Hepatic stellate cell (primary cell): ENCODE data around the gene SOCS6.
A peak's percentile ranks its signal among the peaks of the same experiment; 100 is the strongest.
"Not testable (repeated sequence)": the region's sequence is repeated elsewhere in the genome, so short reads cannot be mapped to it uniquely, and the experiment has no call there.

Experiments
- DNase-seq: peaks from one replicate; pipeline ENCODE4 v3.0.0; 2011; ENCODE audit warnings: low spot score

Gene SOCS6

DNA sequence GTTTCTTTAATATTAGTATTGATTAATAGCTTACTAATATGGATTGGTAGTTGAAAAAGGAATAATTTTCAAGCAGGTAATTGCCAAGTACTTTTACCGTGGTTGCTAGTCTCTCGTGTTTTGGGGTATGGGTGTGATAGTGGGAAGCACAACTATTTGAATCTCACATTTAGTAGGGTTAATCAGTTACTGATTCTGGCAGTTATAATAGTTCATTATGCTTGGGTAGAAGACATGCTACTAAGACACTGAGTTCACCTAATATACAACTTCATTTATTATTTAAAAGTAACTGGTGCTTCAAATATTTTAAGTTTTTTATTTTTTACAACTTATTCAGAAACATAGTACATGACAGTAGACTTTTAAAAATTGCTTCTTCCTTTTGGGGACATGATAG is 33.5 kb downstream of the SOCS6 start:
- DNase-seq = no peak

DNA sequence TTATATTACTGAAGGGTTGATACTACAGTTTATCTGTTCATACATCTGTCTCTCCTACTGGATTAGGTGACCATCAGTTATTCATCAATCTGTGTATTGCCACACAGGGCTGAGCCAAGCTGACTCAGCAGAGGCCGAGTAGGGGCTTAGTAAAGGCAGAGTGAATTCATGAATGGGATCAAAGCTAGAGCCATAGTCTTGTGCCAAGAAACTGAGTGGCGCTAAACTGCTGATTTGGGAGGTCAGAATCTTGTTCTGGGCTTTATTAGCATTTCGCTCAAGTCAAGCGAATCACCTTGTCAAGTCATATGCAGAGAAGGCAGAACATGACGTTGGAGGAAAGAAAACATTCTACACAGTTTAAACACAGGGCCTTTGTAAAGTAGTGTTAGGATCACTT is 34.1 kb downstream of the SOCS6 start:
- DNase-seq = no peak

DNA sequence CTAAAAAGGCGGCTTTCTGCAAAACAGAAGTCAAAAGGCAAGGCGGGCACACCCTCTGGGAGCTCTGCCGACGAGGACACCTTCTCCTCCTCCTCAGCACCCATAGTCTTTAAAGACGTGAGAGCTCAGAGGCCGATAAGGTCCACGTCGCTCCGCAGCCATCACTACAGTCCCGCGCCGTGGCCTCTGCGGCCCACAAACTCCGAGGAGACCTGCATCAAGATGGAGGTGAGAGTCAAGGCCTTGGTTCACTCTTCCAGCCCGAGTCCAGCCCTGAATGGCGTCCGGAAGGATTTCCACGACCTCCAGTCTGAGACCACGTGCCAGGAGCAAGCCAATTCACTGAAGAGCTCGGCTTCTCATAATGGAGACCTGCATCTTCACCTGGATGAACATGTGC is 36.1 kb downstream of the SOCS6 start:
- DNase-seq = no peak

DNA sequence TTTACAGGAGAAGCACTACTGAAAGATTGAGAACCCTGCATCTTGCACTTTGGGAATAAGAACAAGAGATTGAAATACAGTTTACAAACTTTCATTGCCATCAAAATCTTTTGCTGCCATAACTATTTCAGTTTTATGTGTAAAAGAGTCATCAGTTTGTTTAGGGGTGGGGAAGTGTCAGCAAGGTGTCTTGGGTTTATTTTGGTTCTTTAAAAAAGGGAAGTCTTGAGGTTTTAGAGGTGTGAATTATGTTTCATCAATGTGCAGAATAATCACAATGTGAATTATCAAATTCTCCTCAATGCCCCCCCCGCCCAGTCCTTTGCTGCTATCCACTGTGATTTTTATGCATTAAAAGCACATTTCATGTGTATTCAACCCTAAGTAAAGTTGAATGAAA is 37.4 kb downstream of the SOCS6 start:
- no peak for DNase-seq

DNA sequence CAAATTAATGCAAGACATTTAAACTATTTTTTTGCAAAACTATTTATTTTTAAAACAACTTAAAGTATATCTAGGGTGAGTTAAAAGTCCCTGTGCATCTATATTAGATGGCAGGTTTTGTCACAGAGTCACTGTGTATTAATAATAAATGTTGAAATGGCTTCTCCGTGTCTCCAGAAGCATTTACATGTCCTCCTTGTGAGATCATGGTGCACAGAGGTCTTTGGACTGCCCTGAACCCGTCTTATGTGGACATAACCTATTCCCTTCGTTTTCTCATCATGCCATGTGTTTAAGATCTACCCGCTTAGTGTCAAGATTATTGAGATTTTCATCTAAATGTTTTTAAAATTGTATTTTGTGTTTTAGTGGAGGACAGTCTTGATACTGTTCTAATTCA is 39.3 kb downstream of the SOCS6 start:
- no peak for DNase-seq

DNA sequence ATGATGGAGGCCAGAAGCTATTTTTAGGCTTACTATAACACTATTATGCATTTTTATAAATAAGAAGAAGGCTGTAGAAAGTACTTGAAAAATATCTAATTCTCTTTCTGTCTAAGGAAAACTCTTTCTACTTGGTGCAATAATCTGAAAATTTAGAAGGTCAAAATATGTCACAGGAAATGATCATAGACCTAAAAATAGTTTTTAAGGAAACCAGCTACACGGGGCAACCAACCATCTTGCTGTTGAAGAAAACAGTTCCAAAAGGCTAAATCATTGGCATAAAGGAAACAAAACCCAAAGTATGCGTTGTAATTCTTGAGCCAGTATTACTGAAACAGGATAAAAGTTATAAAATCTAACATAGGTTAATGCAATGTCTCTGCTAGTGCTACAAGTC is 40.2 kb downstream of the SOCS6 start:
- DNase-seq = peak; percentile 12

DNA sequence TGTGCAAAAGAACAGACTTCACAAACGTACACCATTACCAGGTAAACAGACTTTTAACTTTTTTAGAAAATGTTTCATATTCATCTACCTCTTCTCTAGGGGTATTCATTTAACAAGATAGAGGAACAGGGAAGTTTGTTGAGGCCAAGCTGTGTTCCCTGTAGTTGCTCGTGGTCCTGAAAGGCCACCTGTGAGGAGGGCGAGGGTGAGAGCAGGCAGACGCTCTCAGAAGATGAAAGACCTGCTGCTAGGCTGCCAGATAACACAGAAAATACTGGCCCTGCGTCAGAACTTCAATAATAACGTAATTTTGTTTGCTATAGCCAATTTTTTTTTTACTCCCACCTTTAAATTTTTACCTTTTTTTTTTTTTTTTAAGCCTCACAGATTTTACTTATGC is 42.0 kb downstream of the SOCS6 start:
- DNase-seq = no peak

DNA sequence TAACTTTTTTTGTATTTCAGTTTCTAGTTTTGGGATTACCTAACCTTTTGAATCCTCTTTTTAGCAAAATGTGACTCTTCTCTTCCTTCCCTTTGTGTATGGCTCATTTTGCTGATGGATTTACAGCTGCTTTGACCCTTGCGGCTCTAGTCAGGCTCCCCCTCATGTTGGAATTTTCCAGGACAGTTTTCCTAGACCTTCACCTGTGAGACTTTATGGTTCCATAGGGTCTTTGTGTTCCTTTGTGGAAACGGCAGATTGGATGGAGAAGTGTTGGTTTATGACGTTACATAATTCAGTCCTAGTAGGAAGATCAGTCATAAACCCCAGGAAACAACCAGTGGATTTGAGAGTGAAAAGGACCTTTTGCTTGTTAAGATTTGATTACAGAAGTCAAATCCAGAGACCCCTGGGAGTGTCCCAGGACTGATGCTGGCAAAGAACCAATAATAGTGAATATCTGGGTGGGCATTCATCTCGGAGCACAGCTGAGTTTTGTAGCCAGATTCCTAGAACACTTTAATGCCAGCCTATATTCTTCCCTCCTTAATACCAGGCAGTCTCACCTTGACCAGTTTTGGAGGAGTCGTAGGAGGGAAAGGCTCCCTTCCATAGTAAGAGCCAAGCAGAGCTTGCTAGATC is 42.7 kb downstream of the SOCS6 start:
- DNase-seq = no peak

DNA sequence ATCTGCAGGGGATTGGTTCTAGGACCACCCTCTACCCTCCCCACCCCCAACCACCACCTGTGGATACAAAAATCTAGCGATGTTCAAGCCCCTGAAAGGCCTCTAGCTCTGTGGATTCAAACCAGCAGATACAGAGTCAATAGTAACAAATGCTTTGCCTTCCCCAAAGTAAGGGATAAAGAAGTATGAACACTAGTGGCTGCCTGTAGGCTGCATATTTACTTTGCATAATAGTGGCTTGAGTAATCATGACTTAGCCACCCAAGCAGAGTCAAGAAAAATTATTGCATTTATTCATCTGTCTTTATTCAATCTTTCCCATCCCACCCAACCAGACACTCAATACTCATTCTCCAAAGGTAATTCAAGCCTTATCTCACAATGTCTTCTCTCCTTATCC is 43.8 kb downstream of the SOCS6 start:
- DNase-seq = peak; percentile 7

DNA sequence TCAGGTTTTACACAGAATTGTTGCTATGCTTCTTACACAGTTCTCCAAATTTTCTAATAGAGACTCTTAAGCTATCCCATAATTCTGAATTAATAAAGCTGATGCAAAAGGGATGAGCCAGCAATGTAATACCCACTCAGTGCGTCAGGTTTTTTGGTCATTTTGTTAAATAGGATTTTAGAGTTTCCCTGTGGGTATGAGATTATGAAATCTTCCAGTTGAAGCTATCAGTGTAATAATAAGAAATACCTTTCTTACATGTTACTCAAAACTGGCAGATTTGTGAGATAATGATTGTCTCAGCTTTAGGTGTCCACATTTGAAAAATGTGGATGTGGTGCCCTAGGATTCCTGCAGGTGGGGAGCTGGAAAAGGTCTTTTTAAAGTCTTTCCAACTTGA is 44.5 kb downstream of the SOCS6 start:
- DNase-seq = no peak

DNA sequence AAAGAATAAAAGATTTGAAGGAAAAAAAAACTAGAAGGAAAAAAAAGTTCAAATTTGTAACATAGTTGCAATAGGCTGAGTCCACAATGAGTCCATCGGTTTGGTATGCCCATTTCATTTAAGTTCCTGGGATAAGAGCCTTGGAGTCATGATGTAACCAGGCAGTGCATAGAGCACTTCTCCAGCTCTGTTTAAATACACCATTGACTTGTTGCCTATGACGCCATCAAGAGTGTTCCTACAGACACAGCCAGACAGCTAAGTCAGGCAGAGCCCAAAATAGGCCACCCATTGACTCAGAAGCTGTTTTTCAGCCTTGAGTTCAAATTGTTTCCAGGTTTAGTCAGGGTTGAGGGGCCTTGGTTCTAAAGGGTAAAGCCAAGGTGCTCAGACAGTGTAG is 44.9 kb downstream of the SOCS6 start:
- DNase-seq = peak; percentile 72

DNA sequence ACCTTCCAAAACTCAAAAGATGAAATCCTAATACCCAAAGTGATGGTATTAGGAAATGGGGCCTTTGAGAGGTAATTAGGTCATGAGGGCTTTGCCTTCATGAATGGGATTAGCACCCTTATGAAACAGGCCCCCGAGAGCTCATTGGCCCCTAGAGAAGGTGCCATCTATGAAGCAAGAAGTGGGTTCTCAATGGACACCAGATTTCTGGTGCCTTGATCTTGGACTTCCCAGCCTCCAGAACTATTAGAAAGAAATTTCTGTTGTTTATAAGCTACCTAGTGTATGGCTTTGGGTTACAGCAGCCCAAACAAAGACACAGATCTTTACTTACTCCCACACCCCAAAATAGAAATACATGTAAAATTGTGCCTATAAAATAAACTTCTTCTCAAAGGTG is 45.4 kb downstream of the SOCS6 start:
- DNase-seq = no peak

DNA sequence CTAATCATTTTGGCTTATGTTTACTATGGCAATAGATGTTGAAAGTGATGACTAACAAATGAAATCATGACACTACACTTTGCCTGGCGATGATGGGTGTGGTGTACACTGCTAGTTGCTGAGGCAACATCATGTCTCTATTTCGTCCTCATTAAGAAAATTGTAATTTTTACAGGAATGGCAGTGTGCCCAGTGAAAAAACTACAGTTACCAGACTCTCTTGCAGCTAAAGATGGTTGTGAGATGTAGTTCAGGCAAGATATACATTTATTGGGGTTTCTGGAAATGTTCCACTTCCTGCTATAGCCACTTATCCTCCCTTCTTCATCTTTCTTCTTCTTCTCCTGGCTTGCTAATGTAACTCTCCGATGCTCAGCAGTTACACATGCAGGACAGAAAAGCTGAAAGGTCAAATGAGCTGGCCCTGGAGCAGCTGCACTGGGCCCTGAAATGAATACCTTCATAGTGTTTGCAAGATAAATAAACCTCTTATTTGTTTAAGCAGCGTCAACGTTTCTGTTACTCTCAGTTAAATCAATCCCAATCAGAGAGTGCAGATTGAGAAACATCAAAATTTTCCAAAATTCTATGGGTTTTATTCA is 46.0 kb downstream of the SOCS6 start:
- DNase-seq = no peak

DNA sequence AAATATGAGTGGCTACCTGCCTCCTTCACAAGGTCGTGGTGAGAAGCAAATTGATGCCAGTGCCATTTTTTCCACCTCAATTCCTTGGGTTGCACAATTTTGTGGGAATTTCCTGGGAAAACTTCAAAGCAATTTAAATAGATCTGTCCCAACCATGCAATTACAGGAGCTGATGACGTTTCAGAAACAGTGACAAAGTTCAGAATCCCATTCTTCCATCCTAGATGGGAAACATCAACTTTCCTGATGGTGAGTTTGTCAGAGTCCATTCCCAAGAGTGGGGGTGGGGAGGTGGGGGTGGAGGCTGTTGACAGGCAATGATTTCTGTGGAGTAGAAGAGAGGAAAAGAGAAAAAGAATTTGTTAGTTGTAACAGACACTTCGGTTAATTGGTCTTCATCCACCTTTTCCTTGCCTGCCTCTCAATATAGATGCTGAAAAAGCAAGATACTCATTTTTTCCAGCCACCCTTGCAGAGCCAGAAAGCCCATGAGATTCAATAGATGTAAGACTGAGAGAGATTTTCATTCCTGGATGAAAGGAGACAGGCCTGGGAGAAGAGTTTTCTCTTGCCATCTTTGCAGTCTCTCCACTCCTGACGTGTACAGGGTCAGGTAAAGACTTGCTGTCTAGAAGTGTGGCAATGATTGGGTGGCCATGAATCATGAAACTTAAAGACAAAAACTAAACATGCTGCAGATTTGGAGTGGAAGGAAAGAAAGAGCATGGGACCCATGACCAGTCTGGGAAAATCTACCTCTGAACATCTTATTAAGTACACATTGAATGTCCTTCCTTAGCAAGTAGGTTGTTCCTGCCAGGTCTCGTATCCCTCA is 47.3 kb downstream of the SOCS6 start:
- no peak for DNase-seq

DNA sequence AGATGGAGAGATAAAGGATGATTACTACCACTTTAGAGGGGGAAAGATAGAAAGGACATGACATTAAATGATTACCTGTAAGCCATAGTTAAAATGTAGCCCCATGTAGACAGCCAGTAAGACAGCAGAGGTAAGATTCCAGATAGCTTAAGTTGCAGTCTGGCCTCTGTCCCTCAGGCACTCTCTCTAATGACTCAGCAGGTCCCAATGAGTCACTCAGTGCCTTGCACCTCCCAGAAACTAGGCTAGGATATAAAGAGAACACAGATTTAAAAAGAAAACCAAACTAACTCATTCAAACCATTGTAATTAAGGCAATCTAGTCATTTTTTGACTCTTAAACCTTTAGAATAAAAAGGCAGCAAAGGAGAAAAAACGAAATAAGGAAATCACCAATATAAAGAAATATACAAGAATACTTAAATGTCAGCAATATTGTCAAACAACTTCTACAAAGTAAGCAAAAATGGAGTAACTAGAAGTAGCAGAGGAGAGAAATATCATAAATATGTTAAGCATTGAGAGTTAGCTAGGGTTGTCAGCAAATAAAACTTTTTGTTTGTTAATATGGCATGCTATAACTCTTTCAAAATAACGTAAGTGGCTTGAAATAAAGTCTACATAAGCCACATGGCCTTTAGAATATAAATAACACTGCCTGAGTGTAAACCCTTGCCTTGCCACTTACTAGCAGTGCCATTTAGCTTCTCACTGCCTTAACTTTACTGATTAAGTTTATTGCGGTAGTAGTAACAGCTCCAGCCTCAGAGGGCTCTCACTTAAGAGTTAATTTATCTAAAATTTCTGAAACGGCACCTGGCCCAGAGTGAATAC is 48.5 kb downstream of the SOCS6 start:
- DNase-seq = peak; percentile 66

DNA sequence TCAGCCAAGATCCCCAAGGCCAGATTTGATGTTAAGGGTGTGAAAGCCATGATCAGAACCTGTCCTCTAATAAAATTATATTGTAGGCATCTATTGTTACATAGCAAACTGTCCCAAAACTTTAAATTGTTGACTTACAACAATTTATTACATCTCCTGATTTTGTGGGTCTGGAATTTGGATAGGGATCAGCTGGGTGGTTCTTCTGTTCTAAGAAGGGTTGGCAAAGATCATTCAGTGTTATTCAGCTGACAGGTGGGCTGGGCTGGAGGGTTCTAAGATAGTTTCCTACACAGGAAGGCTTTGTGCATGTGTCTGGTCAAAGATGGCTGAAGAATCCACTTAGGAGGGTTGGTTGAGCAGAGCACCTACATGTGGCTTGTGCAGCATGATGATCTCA is 50.0 kb downstream of the SOCS6 start:
- DNase-seq = no peak

DNA sequence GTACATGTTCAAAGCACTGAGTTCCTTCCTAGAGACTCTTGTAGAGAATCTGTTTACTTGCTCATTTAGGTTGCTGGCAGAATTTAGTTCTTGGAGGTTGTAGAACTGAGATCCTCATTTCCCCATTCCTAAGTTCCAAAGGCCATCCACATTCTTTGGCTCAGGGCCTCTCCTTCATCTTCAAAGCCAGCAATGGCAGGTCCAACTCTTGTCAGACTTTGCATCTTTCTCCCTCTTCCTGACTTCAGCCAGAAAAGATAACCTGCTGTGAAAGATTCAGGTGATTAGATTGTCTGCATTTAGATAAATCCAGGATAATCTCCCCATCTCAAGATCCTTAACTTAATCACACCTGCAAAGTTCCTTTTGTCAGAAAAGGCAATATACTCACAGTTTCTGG is 51.1 kb downstream of the SOCS6 start:
- DNase-seq = no peak

DNA sequence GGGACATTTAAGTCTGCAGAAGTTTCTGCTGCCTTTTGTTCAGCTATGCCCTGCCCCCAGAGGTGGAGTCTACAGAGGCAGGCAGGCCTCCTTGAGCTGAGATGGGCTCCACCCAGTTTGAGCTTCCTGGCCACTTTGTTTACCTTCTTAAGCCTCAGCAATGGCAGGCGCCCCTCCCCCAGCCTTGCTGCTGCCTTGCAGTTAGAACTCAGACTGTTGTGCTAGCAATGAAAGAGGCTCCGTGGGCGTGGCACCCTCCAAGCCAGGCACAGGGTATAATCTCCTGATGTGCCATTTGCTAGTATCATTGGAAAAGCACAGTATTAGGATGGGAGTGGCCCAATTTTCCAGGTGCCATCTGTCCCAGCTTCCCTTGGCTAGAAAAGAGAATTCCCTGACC is 59.6 kb downstream of the SOCS6 start:
- not testable (repeated sequence) for DNase-seq

DNA sequence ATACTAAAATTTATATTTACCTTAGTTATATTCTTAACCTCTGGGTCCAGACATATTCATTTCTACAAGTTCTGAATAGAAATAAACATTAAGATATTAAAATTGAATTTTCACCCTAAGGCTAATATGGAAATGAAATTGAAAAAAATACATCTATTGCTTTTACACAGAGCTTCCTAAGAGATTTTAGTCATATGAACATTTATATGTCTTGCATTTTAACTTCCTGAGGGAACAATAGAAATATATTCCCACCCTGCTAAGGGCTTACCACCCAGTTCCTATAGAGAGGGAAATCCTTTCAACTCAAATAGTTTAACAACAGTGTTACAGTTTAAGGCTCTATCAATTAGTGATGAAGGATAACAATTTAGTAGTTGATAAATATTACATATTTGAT is 60.5 kb downstream of the SOCS6 start:
- no peak for DNase-seq

DNA sequence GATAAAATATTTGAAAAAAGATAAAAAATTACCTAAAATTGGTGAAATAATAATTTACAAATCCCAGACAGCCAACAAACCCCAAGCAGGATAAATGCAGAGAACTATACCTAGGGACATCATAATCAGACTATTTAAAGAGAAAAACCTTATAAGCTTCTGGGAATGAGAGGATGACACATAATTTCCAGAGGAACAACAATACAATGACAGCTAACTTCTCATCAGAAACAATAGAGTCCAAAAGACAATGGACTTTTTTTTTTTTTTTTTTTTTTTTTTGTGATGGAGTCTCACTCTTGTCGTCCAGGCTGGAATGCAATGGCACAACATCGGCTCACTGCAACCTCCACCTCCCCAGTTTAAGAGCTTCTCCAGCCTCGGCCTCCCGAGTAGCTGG is 65.2 kb downstream of the SOCS6 start:
- no peak for DNase-seq

DNA sequence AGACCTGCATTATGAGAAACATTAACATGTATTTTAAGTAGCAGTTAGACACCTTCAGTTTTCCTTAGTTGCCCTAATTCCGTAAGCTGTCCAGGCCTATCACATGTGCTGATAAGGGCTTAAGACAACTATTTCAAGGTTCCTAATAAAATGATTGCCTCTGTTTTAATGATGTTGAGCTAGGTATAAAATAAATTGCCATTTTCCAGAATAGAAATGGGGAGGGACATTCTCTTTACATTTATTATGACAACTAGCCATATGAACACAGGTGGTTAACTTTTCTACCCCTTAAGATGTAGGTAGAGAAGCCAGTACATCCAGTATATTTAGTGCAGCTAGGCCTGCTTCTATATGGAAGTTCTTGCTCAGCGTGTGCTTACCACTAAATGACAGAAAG is 65.9 kb downstream of the SOCS6 start:
- no peak for DNase-seq

DNA sequence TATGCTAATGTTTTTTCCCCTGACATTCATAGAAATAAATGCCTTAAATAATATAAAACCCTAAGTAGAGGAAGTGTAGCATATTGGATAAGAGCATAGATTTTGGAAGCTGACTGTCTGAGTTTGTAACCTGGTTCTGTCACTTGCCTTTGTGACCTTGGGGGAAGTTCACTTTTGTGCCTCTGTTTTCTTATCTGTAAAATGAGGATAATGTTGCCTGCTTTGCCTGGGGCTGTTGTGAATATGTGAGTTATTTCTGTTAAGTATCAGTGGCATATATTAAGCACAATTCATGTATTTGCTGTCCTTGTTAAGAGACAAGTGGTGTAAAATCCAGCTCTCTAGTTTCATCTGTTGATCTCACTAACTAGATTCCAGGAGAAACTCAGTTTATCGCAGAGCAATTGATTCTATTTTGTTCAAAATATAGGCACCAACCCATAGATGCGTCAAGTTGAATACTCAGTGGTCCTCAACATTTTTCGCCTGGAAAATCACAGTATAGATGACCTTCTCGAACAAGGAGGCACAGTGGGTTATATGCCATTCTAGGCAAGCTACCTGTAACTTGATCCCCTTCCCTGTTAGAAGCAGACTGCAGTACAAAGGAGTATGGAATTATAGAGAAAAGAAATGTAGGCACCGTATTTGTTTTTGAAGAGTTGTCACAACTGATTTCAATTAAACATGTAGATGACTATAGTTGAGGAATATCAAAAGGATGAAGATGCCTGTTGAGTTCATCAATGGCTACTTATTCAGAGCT is 67.0 kb downstream of the SOCS6 start:
- no peak for DNase-seq
